ENCODE results near the gene STYXL1. TPM values are rescaled to one million over a fixed set of nuclear protein-coding genes. Genes with fewer than 3 reads are reported as not detected.

STYXL1 gene
- total and polyA plus RNA-seq, 2 experiments from 2014 or later = 28.0 to 39.2 TPM

- DNase-seq (ENCODE audit: low spot score) (no peak), ATAC-seq (no peak)
- no peak overlapping the region for H3K27ac ChIP-seq (ENCODE audit: low read depth)
- Mint-ChIP-seq H3K9me3 (no peaks in the 10 kb centered on the region), H3K4me3 (no peak overlapping the region), H3K27me3 (ENCODE audit: insufficient read depth, low read depth, poor library complexity) (peaks cover 7% of the 10 kb centered on the region), H3K27ac (no peak overlapping the region; the same call in 1 of the 2 replicates), H3K4me1 (no peaks in the 10 kb centered on the region), H3K36me3 (ENCODE audit: low read depth) (peaks cover 30% of the 10 kb centered on the region)
- H3K4me2 ChIP-seq = no peak overlapping the region
- no peak overlapping the region for H3K4me3 ChIP-seq
- no peaks in the 10 kb centered on the region for H3K79me2 ChIP-seq (replicated peaks; ENCODE audit: insufficient read depth)
- no peaks in the 10 kb centered on the region; the same call in 1 of the 2 replicates for H3K36me3 ChIP-seq (ENCODE audit: insufficient read depth)
- no peaks in the 10 kb centered on the region for H3K9me2 ChIP-seq (ENCODE audit: insufficient read depth)
- no peaks in the 10 kb centered on the region for H3F3A ChIP-seq (replicated peaks; ENCODE audit: low read depth)
- no peaks in the 10 kb centered on the region for H3K4me1 ChIP-seq (ENCODE audit: insufficient read depth)
- H4K20me1 ChIP-seq (replicated peaks; ENCODE audit: insufficient read depth) = 0 out of 2 replicates have a peak, but pooled peaks cover 4% of the 10 kb centered on the region
- TF ChIP-seq ZNF331 (CRISPR knock-in tag; IDR thresholded peaks at IDR 0.05; ENCODE audit: low read depth) (no peak), CTCF (conservative IDR thresholded peaks at IDR 0.05; ENCODE audit: low read depth in 2 of 2) (no peak), ZNF462 (CRISPR knock-in tag; IDR thresholded peaks at IDR 0.05) (no peak), EZH2phosphoT487 (IDR thresholded peaks at IDR 0.05; ENCODE audit: unreplicated experiment) (no peak), ETS1 (IDR thresholded peaks at IDR 0.05) (no peak), EZH2 (IDR thresholded peaks at IDR 0.05; ENCODE audit: low read depth, unreplicated experiment) (no peak), REST (IDR thresholded peaks at IDR 0.05; ENCODE audit: unreplicated experiment) (no peak), POLR2AphosphoS5 (IDR thresholded peaks at IDR 0.05; ENCODE audit: low read depth) (no peak), STAT1 (IDR thresholded peaks at IDR 0.05; ENCODE audit: unreplicated experiment) (no peak), CREB1 (CRISPR knock-in tag; IDR thresholded peaks at IDR 0.05; ENCODE audit: low read depth) (no peak), ZNF114 (CRISPR knock-in tag; IDR thresholded peaks at IDR 0.05) (no peak)
- no peak overlapping the region for H2AFZ ChIP-seq
- H3K27me3 ChIP-seq (ENCODE audit: insufficient read depth) = no peaks in the 10 kb centered on the region
These were observed 65.3 kb downstream of the STYXL1 start for GRCh38 chr7:75982306-75983064.

Measured in GM23338 (cell line).